ENCODE measurements around the gene MYLIP.

MYLIP gene

DNA sequence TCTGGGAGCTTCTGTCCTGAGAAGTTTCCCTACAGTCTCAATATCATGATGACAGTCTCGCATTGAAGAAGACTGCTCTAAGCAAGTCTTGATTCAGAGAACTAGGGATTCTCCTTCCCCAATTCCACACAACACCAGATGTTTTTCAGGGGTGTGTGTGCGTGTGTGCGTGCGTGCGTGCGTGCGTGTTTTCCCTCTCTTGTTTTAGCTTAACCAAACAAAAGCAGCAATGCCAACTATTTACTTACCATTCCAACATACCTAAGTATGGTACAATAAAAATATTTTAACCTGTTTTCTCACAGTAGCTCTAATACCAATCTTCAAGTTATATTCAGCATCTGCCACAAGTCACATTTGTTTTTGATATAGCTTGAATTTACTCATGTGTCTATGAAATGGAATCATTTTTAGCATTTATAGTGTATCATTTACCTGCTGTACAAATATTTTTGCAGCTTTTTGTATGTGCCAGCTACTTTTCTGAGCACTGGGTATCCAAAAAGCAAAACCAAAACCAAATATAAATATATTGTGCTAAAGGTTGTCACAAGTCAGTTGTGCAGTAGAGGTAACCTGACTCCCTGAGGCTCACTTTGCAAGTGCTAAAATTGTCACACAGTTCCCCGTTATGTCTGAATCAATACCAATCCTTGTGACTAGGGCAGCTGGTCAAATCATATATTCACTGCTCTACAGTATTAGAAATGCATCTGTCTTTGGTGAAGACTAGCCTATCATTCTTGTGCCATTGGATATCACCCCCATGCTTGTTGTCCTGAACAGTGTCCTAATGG is 21.7 kb upstream of the MYLIP start:
- no peak overlapping the region for H3K4me3 ChIP-seq (ENCODE audit: low read depth, low read length)
- TF ChIP-seq, protein P1, sequence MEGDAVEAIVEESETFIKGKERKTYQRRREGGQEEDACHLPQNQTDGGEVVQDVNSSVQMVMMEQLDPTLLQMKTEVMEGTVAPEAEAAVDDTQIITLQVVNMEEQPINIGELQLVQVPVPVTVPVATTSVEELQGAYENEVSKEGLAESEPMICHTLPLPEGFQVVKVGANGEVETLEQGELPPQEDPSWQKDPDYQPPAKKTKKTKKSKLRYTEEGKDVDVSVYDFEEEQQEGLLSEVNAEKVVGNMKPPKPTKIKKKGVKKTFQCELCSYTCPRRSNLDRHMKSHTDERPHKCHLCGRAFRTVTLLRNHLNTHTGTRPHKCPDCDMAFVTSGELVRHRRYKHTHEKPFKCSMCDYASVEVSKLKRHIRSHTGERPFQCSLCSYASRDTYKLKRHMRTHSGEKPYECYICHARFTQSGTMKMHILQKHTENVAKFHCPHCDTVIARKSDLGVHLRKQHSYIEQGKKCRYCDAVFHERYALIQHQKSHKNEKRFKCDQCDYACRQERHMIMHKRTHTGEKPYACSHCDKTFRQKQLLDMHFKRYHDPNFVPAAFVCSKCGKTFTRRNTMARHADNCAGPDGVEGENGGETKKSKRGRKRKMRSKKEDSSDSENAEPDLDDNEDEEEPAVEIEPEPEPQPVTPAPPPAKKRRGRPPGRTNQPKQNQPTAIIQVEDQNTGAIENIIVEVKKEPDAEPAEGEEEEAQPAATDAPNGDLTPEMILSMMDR (IDR thresholded peaks at IDR 0.05; ENCODE audit: borderline replicate concordance, insufficient read depth, low read depth, low read length): no peak

DNA sequence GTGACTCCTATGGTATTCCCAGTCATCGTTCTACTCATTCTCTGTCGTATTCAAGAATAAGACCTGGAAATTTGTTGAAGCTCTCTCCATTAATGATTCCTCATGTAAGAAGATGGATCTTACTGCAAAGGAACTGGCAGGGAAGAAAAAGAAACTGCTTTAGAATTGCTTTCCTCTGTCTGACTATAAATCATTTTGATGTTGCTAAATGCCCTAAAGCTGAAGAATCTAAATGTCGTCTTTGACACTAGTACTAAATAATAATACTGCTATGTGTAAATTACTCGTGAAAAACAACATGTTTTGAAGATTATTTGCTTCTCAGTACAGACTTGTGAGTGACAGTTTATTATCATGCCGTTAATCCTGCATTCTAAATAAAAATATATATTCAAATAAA is 20.5 kb upstream of the MYLIP start:
- no peak overlapping the region for H3K4me3 ChIP-seq (ENCODE audit: low read depth, low read length)
- TF ChIP-seq, protein P1 (IDR thresholded peaks at IDR 0.05; ENCODE audit: borderline replicate concordance, insufficient read depth, low read depth, low read length): no peak

DNA sequence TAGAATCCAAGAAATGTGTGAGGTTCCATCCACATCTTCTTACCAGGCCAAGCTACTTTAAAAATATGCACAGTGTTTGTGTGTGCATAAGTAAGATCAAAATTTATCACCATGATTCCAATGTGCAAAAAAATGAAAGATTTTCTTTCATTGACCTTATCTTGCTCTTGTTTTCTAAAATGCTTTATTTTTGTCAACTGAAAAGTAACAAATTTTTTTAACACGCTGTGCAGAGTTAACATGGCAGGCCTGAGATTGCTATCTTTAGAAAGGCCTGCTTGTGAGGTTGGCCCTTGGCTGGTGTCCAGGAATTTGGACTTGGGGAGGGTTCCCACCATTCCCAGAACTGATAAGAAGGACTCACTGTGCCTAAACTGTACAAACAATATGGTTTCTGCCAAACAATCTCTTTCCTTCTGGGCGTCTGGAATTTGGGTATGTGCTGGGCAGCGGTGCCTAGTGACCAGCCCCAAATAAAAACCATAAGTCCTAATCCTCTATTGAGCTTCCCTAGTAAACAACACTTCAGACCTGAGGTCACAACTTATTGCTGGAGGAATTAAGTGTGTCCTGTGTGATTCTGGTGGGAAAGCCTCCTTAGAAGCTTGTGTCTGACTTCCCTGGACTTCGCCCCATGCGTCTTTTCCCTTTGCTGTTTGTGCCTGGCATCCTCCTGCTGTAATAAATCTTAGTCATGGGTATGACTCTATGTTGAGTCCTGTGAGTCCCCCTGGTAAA is 19.8 kb upstream of the MYLIP start:
- no peak overlapping the region for H3K4me3 ChIP-seq (ENCODE audit: low read depth, low read length)
- TF ChIP-seq, protein P1 (IDR thresholded peaks at IDR 0.05; ENCODE audit: borderline replicate concordance, insufficient read depth, low read depth, low read length): no peak

DNA sequence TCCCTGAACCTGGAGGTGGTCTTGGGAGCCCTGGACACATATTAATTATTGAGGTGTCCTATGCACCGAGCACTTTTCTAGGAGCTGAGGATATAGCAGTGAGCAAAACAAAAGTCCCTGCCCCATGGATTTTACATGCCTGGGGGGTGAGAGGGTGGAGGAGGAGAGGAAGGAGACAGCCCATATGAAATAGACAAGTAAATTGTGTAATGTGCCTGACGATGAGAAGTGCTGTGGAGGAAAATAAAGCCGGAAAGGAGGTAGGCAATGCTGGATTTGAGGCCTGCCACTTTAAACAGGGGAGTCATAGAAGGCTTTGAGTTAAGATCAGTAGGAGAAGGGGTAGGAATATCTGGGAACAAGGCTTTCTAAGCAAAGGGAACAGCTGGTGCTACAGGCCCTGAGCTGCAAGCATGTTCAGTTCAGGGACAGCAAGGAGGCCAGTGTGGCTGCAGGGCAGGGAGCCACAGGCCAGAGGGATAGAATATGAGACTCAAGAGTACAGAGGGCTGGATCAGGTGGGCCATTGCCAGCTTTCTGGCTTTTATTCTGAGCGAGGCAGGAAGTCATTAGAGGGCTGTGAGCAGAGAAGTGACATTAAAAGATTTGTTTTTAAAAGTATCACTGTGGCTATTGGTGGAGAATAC is 19.1 kb upstream of the MYLIP start:
- TF ChIP-seq, protein P1 (IDR thresholded peaks at IDR 0.05; ENCODE audit: borderline replicate concordance, insufficient read depth, low read depth, low read length): no peak
- H3K4me3 ChIP-seq (ENCODE audit: low read depth, low read length): no peak overlapping the region

DNA sequence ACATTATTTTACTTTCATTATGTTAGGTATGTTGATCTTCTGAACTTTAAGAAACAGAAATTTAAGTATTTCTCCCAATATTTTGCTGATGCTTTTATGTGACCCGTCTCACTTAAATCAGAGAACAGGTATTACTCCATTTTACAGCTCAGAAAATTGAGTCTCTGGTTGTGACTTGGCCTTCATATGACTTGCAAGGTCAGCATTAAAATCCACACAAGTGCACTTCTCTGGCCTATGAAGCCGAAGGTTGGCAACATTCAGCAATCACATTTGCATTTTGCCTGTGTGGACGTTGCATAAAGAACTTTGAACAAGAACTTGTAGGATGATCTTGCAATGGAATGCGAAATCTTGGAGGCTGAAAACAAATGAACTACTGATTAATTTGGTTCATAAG is 10.1 kb upstream of the MYLIP start:
- H3K4me3 ChIP-seq (ENCODE audit: low read depth, low read length): no peak overlapping the region
- TF ChIP-seq, protein P1 (IDR thresholded peaks at IDR 0.05; ENCODE audit: borderline replicate concordance, insufficient read depth, low read depth, low read length): no peak

DNA sequence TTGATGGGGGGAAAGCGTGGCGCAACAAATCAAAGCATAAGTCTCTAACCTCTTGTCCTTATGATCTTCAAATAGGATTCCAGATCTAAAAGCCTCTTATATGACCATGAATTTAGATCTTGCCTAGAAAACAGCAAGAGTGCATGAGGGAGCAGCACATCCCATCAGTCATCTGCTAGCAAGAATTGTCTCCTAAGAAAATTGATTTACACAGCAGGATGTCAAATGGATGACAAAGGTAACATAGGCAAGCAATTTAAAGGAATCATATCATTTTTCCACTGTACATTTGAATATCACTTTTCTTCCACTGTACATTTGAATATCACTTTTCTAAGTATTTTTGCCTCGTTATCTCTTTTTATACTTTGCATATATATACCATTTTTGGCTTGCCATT is 7.5 kb upstream of the MYLIP start:
- TF ChIP-seq, protein P1 (IDR thresholded peaks at IDR 0.05; ENCODE audit: borderline replicate concordance, insufficient read depth, low read depth, low read length): no peak
- no peak overlapping the region for H3K4me3 ChIP-seq (ENCODE audit: low read depth, low read length)
